Kasumi-1 (cell line): Measurements from ENCODE around the gene SNX18.
"Not testable (repeated sequence)": the region's sequence is repeated elsewhere in the genome, so short reads cannot be mapped to it uniquely, and the experiment has no call there.

Source experiments
- DNase-seq, 2 experiments: peaks; one replicate each; lab custom pipeline; 2025; lab: John Stamatoyannopoulos, UW

Gene SNX18

GRCh38 chr5:54517512-54518145 lies at the start of gene SNX18:
Gene SNX18, plus strand, starts transcription at chr5:54517759. Its CDS starts 194 bp downstream, at chr5:54517953.
- peak; percentile 83 to 87 for DNase-seq

- DNase-seq: no peak
These were observed 47.9 kb upstream of the SNX18 start for GRCh38 chr5:54469622-54470021.

- no peak for DNase-seq
These were observed 47.4 kb upstream of the SNX18 start for GRCh38 chr5:54470128-54470527.

- DNase-seq: no peak
These were observed 46.9 kb upstream of the SNX18 start for GRCh38 chr5:54470677-54471076.

- DNase-seq: no peak
These were observed 46.2 kb upstream of the SNX18 start for GRCh38 chr5:54471398-54471797.

- no peak for DNase-seq
These were observed 40.9 kb upstream of the SNX18 start for GRCh38 chr5:54476682-54477081.

- no peak for DNase-seq
These were observed 39.5 kb upstream of the SNX18 start for GRCh38 chr5:54477941-54478478.

- no peak for DNase-seq
These were observed 37.3 kb upstream of the SNX18 start for GRCh38 chr5:54480296-54480695.

- no peak for DNase-seq
These were observed 33.2 kb upstream of the SNX18 start for GRCh38 chr5:54484219-54484894.

- DNase-seq: not testable (repeated sequence)
These were observed 31.9 kb upstream of the SNX18 start for GRCh38 chr5:54485659-54486058.

GRCh38 chr5:54489648-54489979 lies 27.9 kb upstream of the SNX18 start:
- not testable (repeated sequence) for DNase-seq

- DNase-seq: no peak
These were observed 26.2 kb upstream of the SNX18 start for GRCh38 chr5:54491326-54491725.

GRCh38 chr5:54492178-54492577 lies 25.4 kb upstream of the SNX18 start:
- DNase-seq: no peak

- no peak for DNase-seq
These were observed 22.5 kb upstream of the SNX18 start for GRCh38 chr5:54495027-54495426.

GRCh38 chr5:54514291-54514690 lies 3.3 kb upstream of the SNX18 start:
- DNase-seq: no peak

GRCh38 chr5:54514841-54515432 lies 2.6 kb upstream of the SNX18 start:
- DNase-seq: no peak

GRCh38 chr5:54515634-54516033 lies 1.9 kb upstream of the SNX18 start:
- no peak for DNase-seq

GRCh38 chr5:54516051-54516655 lies 1.4 kb upstream of the SNX18 start:
- DNase-seq: no peak

- no peak for DNase-seq
These were observed 416 bp upstream of the SNX18 start for GRCh38 chr5:54517174-54517511.

GRCh38 chr5:54518146-54518817 lies 723 bp downstream of the SNX18 start:
- peak; percentile 34 to 36 for DNase-seq

GRCh38 chr5:54518818-54519508 lies 1.4 kb downstream of the SNX18 start:
- DNase-seq: no peak

- DNase-seq: no peak
These were observed 1.9 kb downstream of the SNX18 start for GRCh38 chr5:54519509-54519876.
